AG10803 (cell line): ENCODE results near the gene CPNE1.

Experiments
- DNase-seq: peaks from one replicate; pipeline ENCODE4 v3.0.0; 2010; ENCODE audit warnings: low read depth
- H3K4me3 ChIP-seq: 2 replicates; pipeline ENCODE4 v1.5.1; 2011; ENCODE audit warnings: mild to moderate bottlenecking, low read length, control low read depth
- CTCF ChIP-seq: conservative IDR thresholded peaks from 2 replicates; pipeline ENCODE4 v1.5.1; 2011; ENCODE audit warnings: mild to moderate bottlenecking, low read length, control low read depth, inconsistent platforms

CPNE1 gene

GRCh38 chr20:35626386-35627001, 38.2 kb downstream of the CPNE1 start:
- no peak for DNase-seq
- no peak for TF ChIP-seq CTCF
- no peak overlapping the region for H3K4me3 ChIP-seq

GRCh38 chr20:35625584-35626385, 38.9 kb downstream of the CPNE1 start:
- H3K4me3 ChIP-seq, result no peak overlapping the region
- DNase-seq, result no peak
- TF ChIP-seq CTCF, result no peak

DNA sequence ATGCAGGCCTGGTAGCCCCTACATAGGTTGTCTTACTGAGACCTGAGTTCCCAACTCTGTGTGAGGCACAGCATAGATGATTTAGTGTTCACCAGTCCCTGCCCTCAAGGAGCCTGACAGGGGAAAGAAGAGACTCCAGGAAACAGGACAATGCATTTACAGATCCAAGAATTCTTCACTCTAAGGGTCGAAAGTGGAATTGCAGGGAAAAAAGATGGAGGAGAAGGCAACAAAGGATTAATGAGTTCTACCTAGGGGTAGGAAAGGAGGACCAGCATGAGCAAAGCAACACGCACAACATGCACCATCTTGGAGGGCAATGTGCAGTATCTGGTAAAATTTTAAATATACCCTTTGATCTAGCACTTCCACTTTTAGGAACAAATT, 43.1 kb downstream of the CPNE1 start:
- H3K4me3 ChIP-seq, result no peak overlapping the region
- no peak for TF ChIP-seq CTCF
- no peak for DNase-seq

DNA sequence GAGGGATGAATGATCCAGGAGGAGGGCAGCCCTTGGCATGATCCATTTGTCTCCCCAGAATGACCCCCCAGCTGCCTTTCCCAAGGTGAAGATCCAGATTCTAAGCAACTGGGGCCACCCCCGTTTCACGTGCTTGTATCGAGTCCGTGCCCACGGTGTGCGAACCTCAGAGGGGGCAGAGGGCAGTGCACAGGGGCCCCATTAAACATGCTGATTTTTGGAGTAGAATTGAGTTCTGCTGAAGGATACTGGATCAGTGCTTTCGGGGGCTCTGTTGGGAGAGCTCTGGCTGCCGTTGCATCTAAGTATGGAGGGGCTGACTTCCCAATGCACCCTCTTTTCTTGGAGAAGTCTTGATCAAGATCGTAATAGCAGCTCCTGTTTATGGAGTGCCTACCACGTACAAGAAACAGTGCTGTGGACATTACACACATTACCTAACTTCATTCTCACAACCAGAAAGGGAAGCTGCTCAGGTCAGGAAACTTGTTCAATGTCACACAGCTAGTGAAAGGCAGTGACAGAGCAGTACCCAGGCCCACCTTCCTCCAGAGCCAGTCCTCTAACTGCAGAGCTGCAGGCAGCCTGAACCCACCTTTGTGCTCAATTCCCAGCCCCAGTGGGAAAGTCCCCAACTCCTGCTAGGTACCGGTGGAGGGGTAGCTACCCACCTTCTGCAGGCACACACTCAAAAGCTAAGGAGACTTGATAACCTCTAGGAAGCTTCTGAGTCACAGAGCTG, 43.7 kb downstream of the CPNE1 start:
- DNase-seq, result no peak
- TF ChIP-seq CTCF, result no peak
- no peak overlapping the region for H3K4me3 ChIP-seq

- DNase-seq, result peak; percentile 63
- peak overlapping the region; percentile 71 for H3K4me3 ChIP-seq
- TF ChIP-seq CTCF, result peak; percentile 38
These were observed 45.3 kb downstream of the CPNE1 start for GRCh38 chr20:35619196-35620095.

DNA sequence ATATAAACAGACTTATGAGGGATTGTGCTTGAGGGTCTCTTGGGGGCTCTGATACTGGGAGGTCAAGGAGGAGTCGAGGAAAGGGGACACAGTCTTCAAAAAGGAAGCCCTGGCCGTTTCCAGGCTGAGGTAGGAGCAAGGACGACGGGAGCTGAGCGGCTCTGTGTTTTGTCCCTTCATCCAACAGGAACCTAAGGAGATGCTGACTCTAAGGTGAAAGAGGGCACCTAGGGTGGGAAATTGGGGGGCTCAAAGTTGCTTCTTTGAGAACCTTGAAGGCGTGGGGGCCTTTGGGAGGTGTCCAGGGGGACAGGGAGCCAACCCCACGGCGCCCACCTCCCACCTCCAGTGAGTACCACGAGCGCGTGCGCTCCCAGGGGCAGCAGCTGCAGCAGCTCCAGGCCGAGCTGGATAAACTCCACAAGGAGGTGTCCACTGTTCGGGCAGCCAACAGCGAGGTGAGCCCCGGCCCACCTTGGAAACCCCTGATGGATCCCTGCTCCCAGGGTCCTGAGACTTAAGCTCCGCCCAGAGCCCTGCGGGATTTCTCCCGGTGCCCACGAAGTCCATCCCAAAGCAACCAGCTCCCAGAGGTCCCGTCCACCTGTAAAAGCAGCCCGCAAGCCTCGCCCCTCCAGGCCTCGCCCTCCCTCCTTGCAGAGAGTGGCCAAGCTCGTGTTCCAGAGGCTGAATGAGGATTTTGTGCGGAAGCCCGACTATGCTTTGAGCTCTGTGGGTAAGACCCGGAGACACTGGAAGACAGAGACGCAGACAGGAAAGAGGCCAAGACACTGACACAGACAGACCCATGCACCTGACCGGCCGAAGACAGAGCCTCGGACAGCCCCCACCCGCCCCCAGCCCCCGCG, 46.2 kb downstream of the CPNE1 start:
- DNase-seq, result peak; percentile 19
- peak overlapping the region; percentile 71 for H3K4me3 ChIP-seq
- no peak for TF ChIP-seq CTCF
